Lower leg skin (tissue), 4 donors: ENCODE data around the gene RTKN2. TPM values are rescaled to one million over a fixed set of nuclear protein-coding genes. Genes with fewer than 3 reads are reported as not detected.

Experiments
- DNase-seq, 2 donors: peaks; one replicate each; pipeline ENCODE4 v3.0.0-alpha.2; 2019; ENCODE audit warnings: low spot score in 2 of 2
- H3K4me3 ChIP-seq: fragments of 200-600 bp; sonication (generic); 2 replicates; pipeline ENCODE4 v1.5.1; 2017; ENCODE audit warnings: mild to moderate bottlenecking, low read depth; ENCODE audit not compliant: poor library complexity, severe bottlenecking
- POLR2A ChIP-seq, 2 donors: fragments of 450-650 bp; IDR thresholded peaks; one replicate each; pipeline ENCODE4 v1.6.1; 2016 to 2017; ENCODE audit warnings: antibody characterized with exemption in 2 of 2, mild to moderate bottlenecking in 1 of 2, moderate library complexity in 1 of 2
- WGBS, 2 donors: methylation state at CpG; one replicate each; pipeline ENCODE4 v1.1.5; 2018; 5-methylcytosine and 5-hydroxymethylcytosine counted together
- intact Hi-C: fragments of 100-400 bp; cut with DNase I; formaldehyde crosslinking; loops from one replicate; pipeline ENCODE4 v1.15.0; 2023; ENCODE audit warnings: low total_unique reads
- total RNA-seq, 4 donors: library from RNA; depleted of rRNA; stranded (reverse); fragments of >200 nt; gene quantifications; one replicate each; pipeline ENCODE4 v1.1.0, GENCODE V29; 2016
- TF ChIP-seq, protein P1 (sequence below), 3 donors: fragments of 450-650 bp; IDR thresholded peaks; one replicate each; pipeline ENCODE4 v1.5.1; 2016; ENCODE audit warnings: antibody characterized with exemption in 3 of 3, mild to moderate bottlenecking in 3 of 3, moderate library complexity in 2 of 3

The RTKN2 gene
- total RNA-seq, 4 donors from 2014 or later: 0.61 to 0.97 (median 0.78) TPM

DNA sequence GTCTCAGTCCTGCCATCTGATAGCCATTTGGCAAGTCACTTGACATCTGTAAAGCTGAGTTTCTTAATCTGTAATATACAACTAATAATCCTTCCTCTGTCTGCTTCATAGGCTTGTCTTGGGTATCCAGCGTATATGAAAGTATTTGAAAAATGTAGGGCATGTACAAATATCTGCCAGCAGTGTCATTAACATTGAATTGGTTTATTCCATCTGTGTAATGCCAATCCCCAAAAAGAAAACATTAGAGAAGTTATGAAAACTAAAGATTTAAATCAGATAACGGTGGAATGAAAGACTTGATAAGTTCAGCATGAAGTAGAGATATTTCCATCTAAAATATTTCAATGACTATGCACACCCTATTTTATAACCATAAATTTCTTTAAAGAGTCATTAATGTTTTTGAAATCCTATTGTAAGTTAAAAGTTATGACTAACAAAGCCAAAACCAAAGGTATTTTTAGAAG lies 9.8 kb upstream of the RTKN2 start:
- intact Hi-C loops: no loop called here
- 30 to 34% methylated on average over 2 of the region's 2 CpGs for WGBS, 2 donors
- no peak for DNase-seq
- no peak for TF ChIP-seq POLR2A (IDR thresholded peaks at IDR 0.05)
- TF ChIP-seq, protein P1, sequence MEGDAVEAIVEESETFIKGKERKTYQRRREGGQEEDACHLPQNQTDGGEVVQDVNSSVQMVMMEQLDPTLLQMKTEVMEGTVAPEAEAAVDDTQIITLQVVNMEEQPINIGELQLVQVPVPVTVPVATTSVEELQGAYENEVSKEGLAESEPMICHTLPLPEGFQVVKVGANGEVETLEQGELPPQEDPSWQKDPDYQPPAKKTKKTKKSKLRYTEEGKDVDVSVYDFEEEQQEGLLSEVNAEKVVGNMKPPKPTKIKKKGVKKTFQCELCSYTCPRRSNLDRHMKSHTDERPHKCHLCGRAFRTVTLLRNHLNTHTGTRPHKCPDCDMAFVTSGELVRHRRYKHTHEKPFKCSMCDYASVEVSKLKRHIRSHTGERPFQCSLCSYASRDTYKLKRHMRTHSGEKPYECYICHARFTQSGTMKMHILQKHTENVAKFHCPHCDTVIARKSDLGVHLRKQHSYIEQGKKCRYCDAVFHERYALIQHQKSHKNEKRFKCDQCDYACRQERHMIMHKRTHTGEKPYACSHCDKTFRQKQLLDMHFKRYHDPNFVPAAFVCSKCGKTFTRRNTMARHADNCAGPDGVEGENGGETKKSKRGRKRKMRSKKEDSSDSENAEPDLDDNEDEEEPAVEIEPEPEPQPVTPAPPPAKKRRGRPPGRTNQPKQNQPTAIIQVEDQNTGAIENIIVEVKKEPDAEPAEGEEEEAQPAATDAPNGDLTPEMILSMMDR (IDR thresholded peaks at IDR 0.05): no peak
- H3K4me3 ChIP-seq: no peak overlapping the region

DNA sequence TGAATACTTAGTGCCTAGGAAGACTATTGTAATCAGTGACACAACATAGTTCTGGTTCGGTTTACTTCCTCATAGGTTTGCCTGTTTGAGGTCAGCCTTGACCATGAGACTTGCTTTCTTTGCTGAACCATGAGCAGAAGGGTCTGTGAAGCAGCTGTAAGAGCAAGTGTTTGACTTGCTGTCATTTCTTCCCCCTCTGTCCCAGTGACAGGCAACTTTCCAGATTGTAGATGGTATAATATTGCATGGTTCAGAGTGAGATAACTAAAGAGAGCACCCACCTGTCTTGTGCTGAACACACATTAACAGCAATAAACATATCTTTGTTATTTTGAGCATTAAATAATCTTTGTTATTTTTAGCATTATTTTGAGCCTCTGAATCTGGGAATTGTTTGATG lies 9.3 kb upstream of the RTKN2 start:
- no peak overlapping the region for H3K4me3 ChIP-seq
- TF ChIP-seq, protein P1 (IDR thresholded peaks at IDR 0.05): no peak
- TF ChIP-seq POLR2A (IDR thresholded peaks at IDR 0.05): no peak
- WGBS, 2 donors: 88 to 91% methylated on average over 1 of the region's 1 CpG
- intact Hi-C loops: no loop called here
- DNase-seq: no peak

DNA sequence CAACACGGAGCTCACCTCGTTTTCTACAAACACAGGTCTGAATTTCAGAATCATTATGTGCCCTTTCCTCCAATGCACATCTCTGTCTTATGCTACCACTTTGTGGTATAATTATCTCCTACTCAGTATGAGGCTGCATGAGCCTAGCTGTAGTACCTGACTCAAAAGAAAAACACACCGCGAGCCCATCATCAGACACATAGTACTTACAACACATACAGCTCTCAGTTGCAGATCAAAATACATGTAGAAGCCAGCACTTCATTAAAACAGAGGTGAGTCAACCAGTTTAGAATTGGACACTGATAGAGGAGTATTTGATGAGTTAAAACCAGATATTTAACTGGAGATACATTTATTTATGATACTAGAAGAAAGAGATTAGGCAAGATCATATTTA lies 1.4 kb upstream of the RTKN2 start:
- 87 to 88% methylated on average over 4 of the region's 4 CpGs for WGBS, 2 donors
- intact Hi-C loops: no loop called here
- no peak for DNase-seq
- TF ChIP-seq POLR2A (IDR thresholded peaks at IDR 0.05): no peak
- no peak overlapping the region for H3K4me3 ChIP-seq

DNA sequence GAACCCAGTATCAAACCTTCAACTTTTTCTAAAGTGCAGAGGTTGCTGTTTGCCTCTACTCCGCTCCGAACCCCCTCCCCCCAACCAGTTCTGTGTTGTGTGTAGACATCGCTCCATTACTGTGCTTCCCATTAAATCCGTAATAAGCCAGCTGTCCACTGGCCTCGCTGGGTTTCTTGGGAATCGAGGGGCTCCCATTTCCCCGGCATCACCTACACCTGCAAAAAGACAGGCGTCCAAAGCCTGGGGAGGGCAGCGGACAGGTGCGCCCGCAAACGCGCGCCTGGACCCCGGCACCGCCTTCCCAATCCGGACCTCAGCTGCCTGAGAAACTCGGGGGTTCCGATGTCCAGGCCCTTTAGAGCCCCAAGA lies 631 bp downstream of the RTKN2 start:
- WGBS, 2 donors: 1 to 5% methylated on average over 19 of the region's 19 CpGs
- no peak for DNase-seq
- intact Hi-C loops: no loop called here
- TF ChIP-seq POLR2A (IDR thresholded peaks at IDR 0.05): no peak
- TF ChIP-seq, protein P1 (IDR thresholded peaks at IDR 0.05): no peak
- H3K4me3 ChIP-seq: peak overlapping the region; percentile 63

DNA sequence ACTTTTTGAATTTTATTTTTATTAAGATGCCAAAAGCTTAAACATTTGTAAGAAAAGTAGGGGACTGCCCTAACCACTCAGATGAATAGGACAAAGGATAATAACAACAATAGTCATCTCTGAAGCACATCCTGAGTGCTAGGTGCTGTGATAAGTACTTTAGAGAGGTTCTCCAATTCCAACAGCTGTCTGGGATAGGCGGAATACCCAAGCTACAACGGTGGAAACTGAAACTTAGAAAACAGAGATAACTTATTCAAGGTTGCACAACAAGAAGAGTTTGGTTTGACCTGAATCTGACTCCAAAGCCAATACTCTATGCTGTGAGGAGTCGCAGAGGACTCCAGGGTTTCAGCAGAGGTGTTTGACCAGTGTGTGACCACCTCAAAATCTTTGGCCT lies 2.0 kb downstream of the RTKN2 start:
- intact Hi-C loops: no loop called here
- H3K4me3 ChIP-seq: no peak overlapping the region
- no peak for TF ChIP-seq POLR2A (IDR thresholded peaks at IDR 0.05)
- TF ChIP-seq, protein P1 (IDR thresholded peaks at IDR 0.05): no peak
- WGBS, 2 donors: 76 to 86% methylated on average over 3 of the region's 3 CpGs
- no peak for DNase-seq

DNA sequence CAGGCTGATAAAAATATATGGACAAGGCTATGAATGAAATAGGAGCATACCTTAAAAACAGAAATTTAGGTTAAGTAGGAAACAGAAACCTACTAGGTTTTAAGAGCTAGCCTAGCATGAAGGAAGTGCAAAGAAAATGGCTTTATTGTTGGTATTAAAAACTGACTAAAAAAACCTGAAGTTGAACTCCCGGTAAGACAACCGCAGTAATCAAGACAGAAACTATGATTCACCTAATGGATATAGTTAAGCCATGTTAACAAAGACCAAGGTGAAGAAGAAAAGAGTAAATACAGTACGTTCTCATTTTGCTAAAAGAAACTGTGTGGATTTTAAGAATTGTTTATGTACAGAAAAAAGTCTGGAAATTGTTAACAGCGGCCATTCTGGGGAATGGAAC lies 2.5 kb downstream of the RTKN2 start:
- H3K4me3 ChIP-seq: no peak overlapping the region
- WGBS, 2 donors: 66 to 92% methylated on average over 4 of the region's 4 CpGs
- DNase-seq: no peak
- TF ChIP-seq, protein P1 (IDR thresholded peaks at IDR 0.05): no peak
- intact Hi-C loops: no loop called here
